DMS79 treated with DMSO at 0.1 percent for 48 hours (cell line): ENCODE results near the gene ART5.
"Not testable (repeated sequence)": the region's sequence is repeated elsewhere in the genome, so short reads cannot be mapped to it uniquely, and the experiment has no call there.

Experiments
- DNase-seq: peaks from one replicate; lab custom pipeline; 2025; lab: John Stamatoyannopoulos, UW

The ART5 gene

DNA sequence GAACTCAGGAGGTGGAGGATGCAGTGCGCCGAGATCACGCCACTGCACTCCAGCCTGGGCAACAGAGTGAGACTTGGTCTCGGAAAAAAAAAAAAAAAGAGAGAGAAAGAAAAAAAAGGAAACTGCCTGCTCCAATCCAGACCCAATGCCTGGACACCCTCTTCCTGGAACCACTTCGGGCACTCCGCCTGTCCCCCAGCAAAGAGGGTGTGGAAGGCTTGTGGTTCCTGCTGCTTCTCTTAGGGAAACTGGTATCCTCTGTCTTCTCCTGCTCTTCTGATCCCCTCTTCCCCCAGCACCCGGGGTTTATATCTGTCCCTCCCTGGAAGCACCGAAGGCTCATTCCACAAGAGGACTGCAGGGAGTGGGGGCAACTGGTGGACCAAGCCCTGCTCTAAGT, 16.5 kb upstream of the ART5 start:
- DNase-seq, result no peak

DNA sequence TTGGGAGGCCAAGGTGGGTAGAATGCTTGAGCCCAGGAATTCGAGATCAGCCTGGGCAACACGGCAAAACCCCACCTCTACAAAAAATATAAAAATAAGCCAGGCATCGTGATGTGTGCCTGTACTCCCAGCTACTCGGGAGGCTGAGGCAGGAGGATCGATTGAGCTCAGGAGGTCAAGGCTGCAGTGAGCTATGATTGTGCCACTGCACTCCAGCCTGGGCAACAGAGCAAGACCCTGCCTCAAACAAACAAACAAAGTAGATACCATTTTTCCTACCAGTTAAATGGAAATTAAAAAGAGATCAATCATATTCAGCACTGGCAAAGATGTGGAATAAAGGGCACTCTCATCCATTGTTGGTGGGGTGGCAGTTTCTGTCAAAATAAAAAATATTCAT, 15.5 kb upstream of the ART5 start:
- not testable (repeated sequence) for DNase-seq

DNA sequence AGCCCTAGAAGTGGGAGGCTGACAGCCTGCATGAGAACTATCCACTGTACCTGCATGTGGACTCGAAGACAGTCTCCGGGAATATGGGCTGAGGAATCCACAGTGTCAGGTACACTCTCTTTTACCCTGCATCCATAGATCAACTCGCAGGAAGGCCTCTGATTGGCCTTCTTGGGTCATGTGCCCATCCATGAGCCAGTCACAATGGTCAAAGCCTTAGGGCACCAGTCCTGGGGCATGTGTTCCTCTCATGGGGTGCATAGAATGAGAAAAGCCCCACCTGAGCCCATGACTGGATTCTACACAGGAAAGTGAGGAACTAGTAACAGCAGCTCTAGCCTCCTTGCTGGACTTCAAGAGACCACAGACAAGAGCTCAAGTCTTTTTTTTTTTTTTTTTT, 13.8 kb upstream of the ART5 start:
- DNase-seq, result no peak

DNA sequence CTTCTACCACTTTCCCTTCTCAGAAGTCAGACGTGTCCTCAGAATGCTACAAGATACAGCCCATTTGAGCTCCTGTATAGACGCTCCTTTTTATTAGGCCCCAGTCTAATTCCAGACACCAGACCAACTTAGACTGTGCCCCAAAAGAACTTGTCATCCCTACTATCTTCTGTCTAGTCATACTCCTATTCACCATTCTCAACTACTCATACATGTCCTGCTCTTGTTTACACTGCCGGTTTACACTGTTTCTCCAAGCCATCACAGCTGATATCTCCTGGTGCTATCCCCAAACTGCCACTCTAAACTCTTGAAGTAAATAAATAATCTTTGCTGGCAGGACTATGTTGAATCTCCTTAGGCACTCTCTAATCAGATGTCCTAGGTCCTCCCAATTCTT, 10.7 kb upstream of the ART5 start:
- DNase-seq, result not testable (repeated sequence)

DNA sequence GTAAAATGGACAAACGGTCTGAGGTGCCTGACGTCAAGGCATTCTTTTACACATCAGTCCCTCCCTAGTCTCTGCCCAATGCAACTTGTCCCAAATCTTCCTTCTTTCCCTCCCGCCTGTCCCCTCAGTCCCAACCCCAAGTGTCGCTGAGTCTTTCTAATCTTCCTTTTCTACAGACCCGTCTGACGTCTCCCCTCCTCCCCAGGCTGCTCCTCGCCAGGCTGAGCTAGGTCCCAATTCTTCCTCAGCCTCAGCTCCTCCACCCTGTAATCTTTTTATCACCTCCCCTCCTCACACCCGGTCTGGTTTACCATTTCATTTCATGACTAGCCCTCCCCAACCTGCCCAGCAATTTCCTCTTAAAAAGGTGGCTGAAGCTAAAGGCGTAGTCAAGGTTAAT, 7.6 kb upstream of the ART5 start:
- DNase-seq, result not testable (repeated sequence)

DNA sequence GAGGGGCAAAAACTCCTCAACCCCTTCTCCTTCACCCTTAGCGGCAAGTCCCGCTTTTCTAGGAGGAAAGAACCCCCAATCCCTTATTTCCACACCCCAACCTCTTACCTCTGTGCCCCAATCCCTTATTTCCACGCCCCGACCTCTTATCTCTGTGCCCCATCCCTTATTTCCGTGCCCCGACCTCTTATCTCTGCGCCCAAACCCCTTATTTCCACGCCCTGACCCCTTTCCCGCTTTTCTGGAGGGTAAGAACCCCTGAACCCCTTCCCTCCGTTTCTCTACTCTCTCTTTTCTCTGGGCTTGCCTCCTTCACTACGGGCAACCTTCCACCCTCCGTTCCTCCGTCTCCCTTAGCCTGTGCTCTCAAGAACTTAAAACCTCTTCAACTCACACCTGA, 7.1 kb upstream of the ART5 start:
- not testable (repeated sequence) for DNase-seq

DNA sequence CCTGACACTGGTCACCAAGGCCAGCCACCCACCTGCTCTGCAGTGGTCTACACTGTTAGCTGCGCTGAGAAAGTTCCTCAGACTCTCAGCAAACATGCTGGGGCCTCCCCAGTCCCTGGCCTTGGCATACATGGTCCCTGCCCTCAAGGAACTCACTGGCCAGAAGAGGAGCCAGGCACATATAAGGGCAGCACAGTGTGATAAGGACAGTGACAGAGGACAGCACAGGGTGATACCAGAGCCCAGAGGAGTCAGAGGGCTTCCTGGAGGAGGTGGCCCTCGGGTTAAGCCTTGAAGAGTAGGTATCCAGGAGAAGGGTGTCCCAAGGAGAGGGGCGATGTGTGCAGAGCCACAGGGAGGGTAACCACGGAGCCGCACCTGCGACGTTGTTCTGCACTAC, 3.8 kb upstream of the ART5 start:
- no peak for DNase-seq

DNA sequence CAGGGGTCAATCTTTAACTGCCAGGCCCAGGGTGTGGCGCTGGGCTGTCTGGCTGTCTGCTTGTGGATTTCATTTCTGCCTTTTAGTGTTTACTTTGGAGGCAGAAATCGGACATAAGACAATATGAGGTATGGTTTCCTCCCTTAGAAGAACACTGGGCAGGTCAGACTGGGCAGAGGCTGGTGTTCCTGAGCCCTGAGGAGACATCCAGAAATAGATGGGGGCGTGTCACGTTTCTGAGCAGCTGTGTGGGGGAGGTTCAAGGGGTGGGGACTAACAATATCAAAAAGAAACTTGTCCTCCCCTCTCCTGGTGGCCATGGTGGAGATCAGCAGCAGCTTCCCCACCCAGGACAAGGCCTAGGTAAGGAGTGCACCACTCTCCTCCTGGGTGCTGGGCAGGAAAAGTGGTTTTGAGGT, 3.0 kb upstream of the ART5 start, which contains the start of gene ART1:
ART1 (plus strand) TSS at position 312 of the 419 bp plus-strand sequence. CDS start 14,086 bp downstream, outside the sequence.
- no peak for DNase-seq

DNA sequence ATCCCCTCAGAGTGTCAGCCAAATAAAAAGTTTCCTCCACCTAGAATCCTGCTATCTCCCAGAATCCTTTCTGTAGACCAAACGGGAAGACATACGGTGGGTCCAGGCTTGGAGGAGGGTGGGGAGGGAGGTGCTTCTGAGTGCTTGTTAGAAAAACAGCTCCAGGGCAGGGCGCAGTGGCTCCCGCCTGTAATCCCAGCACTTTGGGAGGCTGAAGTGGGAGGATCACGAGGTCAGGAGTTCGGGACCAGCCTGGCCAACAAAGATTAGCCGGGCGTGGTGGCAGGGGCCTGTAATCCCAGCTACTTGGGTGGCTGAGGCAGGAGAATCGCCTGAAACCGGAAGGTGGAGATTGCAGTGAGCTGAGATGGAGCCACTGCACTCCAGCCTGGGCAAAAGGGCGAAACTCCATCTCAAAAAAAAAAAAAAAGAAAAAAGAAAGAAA, 1.3 kb upstream of the ART5 start:
- not testable (repeated sequence) for DNase-seq

DNA sequence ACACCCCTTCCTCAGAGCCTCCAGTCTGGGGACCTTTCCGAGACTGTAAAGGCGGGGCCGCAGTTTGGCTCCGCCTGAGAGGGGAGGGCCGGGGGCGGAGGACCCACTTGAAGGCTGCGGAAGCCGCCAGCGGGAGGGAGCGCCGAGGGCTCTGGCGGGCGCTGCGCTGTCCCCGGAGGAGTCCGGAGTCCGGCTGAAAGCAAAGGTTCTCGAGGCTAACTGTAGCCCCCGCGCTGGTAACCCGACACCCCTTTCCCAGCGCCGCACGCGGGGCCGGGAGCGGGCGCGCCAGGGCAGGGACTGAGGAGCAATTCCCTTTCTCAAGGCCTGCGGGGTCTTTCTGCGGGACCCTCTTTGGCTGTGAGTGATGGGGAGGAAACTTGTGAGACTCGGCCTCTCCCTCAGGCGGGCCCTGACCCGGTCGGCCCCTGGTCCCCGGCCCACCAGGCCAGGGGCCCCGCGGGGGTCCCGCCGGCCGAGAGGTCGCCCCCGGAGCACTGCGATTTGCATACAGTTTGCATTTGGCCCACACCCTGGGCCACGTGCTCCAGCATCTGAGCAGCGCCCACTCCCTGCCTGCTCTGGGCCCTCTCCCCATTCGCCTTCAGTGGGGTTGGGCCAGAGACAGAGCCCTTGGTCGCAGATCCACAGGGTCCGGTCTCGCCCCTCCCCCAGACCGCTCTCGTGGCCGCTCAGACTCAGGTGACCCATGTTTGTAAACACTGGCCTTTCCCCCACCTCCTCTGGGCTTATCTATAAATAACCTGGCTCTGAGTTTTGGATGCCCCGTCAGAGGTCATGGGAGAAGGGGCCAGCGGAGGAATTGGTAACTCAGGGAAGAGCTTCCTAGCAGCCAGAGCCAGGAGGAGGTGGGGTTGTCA, 519 bp upstream of the ART5 start:
- no peak for DNase-seq

DNA sequence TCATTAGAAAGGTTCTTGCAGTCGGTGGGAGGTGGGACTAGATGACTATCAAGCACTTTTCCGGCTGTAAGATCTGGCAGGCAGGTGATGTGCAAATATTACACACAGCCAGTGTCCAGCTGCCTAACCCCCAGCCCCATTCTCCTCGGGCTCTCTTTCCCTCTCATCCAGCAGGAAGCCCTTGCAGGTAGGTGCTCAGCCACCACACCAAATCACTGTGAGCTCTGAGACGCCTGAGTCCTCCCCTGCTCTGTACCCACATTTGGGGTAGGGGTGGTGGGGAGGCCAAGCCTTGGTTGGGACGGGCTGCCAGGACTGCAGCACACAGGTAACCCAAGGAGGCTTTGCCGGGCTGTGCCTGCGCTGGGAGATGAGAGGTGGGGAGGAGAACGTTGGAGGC, 601 bp downstream of the ART5 start:
- DNase-seq, result no peak

DNA sequence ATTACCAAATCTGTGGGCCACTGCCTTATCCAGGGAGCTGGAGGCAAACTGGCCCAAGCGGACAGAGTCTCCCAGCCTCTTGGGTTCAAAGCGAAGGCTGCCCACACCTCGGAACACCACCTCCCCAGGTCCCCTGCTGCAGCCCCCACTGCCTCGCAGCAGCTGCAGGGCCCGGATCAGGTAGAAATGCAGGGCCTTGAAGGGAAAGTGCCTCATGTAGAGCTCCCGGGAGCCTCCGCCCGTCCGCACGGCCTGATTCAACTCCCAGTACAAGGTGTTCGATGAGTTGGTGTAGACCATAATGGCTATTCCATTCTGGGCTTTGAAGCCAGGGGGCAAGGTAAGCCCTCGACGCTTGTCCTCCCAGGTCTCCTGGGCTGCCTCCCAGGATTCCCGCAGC, 2.0 kb downstream of the ART5 start:
- no peak for DNase-seq

DNA sequence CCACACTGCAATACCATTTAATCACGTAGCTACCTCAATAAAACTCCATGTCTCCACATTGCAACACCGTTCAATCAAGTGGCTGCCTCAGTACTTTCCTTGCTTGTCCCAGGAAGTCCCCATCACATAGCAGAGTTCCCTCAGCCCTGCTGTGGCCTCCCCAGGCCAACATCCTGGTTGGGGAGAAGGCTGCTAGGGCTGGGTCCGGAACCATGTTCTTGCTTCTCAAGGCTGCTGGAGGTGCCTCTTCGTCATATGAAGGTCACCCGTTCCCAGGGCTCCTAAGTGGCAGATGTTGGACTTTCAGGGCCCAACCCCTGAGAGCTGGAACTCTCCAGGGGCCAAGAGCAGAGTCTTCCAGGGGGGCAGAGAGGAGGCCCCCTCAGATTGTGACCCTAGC, 3.3 kb downstream of the ART5 start:
- no peak for DNase-seq

DNA sequence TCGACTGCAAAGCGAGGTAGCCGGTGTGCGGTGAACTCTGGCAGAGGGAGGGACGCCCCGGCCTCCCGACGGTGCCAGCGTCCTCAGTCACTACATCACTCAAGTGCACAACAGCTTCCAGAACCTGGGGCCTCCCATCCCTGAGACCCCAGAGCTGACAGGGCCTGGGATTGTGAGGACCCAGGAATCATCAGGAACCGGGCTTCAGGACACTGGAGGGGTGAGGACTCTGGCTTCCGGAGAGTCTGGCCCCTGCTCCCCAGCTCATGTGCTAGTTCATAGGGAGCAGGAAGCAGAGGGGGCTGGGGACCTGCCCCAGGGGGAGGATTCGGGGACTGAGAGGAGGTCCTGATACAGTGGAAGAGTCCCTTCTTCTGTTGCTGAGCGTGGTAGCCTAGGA, 4.6 kb downstream of the ART5 start:
- DNase-seq, result no peak

DNA sequence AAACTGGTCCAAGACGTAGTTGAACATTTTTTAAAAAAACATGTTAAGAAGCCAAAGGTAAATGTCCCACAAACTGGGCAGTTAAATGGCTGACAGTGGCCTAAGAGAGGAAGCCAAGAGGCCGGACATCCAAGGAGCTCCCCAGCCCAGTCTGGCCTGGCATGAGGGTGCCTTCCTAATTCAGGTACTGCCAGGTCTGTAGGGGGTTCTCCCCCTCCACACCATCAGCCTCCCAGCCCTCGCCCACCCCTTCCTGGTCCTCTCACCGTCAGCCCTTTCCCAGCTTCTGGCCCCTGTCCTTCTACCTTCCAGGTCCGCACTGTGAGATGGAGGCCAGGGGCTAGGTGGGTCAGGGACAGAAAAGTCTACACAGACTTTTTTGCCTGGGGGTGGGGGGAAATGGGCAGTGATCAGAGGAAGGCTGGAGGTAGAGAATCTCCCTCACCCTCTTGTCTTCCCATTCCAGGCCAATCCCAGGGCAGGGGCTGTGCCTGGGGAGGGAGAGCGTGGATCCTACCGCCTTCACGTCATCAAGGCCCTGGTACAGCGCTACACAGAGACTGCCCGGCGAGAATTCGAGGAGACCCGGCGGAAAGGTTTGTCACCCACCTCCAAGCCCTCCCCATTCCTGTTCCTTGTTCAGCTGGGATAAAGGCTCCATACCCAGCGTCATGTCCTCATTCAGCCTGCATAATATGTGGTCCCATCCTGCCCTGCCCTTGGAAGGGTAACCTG, 6.0 kb downstream of the ART5 start:
- no peak for DNase-seq

DNA sequence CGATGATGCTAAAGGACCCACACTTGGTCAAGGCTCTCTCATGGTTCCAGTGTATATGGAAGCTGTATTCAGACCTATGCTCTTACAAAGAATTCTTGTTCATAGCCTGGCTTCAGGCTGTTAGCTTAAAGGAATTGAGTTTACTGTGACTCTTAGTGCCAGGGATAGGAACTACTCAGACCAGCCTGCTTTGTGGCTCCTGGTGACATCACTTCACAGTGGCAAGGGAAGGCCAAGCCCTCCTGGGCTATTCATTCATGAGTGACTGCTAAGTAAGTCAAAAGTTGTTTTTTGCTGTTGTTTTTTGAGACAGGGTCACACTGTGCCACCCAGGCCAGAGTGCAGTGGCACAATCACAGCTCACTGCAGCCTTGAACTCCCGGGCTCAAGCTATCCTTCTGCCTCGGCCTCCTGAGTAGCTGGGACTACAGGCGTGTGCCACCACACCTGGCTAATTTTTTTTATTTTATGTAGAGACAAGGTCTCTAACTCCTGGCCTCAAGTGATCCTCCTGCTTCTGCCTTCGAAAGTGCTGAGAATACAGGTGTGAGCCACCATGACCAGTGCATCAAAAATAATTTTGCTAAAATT, 9.6 kb downstream of the ART5 start:
- DNase-seq, result no peak

DNA sequence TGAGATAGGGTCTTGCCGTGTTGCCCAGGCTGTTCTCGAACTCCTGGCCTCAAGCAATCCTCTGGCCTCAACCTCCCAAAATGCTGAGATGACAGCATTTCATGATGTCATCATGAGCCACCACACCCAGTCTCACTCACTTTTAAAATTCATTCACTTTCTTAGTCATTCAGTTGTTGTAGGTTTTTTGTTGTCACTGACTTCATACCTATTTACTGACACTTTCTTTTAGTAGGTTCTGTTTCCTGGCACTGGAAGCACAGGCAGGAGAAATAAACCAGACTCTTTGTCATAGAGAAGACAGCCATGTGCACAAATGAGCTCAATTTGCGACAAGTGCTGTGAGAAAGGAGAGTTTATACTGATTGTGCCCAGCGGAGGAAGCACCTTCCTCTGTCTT, 10.5 kb downstream of the ART5 start:
- DNase-seq, result no peak

DNA sequence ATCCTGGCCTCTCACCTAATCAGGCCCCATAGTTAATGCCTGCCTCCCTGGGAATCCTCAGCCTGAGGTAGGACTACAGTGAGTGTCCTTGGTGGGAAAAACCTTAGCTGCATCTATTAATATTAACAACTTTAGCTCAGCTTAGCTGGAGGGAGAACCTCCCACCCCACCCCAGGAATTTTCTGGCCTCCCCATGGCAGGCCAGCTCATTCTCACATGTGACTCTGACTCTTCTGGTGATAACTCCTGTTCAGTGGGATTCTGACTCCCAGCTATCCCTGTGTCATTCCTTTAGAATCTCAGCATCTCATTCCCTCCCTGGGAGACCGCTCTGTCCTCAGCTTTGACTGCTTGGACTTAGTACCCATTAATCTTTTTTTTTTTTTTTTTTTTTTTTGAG, 14.5 kb downstream of the ART5 start:
- DNase-seq, result no peak

DNA sequence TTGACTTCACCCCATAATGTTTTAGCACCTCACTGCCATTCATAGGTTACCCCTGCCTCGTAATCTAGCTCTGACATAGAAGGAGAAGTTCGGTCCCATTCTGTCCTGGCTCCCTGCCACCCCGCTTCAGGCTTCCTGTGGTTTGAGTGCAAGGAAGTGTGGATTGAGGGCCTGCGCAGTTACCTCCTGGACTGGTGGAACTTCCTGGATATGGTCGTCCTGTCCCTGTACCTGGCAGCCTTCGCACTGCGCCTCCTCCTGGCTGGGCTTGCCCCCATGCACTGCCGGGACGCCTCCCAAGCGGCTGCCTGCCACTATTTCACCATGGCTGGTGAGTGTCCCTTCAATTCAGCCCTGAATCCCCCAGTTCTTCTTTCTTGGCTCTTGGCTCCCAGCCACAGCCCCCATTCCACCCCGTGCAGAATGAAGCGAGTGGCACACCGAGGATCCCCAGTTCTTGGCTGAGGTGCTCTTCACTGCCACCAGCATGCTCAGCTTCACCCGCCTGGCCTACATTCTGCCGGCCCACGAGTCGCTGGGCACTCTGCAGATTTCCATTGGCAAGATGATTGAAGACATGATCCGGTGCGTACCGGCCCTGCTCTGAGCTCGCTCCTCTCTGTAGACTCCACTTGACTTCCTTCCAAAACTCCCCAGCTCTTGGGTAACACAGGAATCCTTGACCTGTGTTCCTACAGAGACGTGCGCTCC, 15.4 kb downstream of the ART5 start:
- DNase-seq, result no peak

DNA sequence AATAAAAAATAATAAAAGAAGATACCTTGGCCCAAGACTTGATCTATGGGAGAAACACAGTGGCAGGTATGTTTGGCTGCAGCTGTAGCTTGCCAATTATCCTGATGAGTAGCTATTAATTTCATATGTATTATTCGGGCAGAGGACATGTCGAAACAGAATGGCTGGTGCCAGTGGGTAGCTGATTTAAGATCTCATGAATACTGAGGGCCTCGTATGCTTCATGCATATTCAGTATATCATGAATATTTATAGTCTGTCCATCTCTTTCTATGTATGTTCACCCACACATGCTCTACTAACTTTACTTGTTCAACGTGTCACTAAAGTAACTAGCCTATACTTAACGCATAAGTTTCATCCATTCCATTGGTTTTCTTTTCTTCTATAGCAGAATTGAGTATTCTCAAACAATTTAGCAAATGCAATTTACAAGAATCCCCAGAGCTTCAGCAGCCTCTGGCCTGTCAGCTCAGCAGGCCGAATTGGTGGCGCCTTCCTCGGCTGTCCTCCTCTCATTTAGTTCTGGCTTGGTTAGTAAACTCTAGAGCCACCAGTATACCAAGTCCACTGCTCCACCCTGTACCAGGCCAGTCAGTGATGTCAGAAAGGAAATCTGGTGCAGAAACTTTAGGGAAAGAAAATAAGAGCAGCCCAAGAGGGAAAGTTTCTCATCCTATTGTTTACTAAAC, 17.9 kb downstream of the ART5 start:
- DNase-seq, result no peak

DNA sequence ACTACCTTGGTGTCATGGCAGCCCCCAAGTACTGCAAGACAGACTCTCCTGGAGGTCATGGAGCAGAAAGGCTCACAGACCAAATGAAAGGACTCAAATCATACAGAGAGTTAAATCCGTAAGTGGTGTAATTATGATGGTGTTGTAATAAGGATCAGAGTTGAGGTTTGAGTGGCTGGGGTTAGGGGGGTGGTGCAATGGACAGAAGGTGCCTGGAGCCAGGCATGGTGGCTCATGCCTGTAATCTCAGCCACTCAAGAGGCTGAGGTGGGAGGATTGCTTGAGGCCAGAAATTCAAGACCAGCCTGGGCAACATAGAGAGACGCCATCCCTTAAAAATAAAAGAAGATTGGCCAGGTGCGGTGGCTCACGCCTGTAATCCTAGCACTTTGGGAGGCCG, 18.7 kb downstream of the ART5 start:
- DNase-seq, result no peak

DNA sequence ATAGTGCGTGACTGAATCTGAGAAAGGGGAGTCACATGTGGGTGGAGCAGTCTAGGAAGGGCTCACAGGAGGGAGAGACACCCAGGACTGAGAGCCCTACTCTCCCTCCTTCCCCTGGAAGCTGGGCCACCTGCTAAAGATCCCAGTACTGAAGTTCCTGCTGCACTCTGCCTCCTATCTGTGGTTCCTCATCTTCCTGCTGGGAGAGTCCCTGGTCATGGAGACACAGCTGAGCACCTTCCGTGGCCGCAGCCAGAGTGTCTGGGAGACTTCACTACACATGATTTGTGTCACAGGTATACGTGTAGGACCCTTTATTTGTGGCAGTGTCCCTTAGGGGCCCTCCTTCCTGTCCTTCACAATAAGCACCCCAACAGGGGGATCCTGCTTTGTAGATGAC, 19.3 kb downstream of the ART5 start:
- no peak for DNase-seq
